Stimulated activated CD8-positive, alpha-beta memory T cell treated with anti-CD3 and anti-CD28 coated beads, Interleukin-12 subunit alpha, Interleukin-12 subunit beta, amount 100 ng/mL, for 4 hours (primary cell): Measurements from ENCODE around the gene AKT1.
"Not testable (repeated sequence)": the region's sequence is repeated elsewhere in the genome, so short reads cannot be mapped to it uniquely, and the experiment has no call there.

ENCODE experiments used
- DNase-seq: peaks from one replicate; pipeline ENCODE4 v3.0.0-alpha.2; 2020; ENCODE audit warnings: low read depth

Gene AKT1

DNA sequence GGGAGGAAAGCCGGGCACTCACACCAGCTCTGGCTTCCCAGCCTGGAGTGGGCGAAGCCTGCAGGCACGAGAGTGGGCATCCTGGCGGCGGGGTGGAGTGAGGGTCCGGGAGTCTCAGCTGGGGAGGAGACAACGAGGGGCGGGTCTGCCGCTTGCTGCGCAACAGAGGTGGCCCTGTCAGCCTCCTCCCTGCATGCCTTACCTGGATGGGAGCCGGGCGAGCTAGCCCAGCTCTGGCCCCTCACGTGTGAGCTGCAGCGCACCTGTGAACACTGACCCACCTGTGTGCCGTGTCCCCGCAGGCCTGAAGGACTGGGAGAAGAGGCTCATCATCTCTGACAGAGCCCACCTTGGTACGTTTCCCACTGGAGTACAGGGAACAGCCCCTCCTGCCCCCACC lies 56.5 kb downstream of the AKT1 start:
- no peak for DNase-seq

DNA sequence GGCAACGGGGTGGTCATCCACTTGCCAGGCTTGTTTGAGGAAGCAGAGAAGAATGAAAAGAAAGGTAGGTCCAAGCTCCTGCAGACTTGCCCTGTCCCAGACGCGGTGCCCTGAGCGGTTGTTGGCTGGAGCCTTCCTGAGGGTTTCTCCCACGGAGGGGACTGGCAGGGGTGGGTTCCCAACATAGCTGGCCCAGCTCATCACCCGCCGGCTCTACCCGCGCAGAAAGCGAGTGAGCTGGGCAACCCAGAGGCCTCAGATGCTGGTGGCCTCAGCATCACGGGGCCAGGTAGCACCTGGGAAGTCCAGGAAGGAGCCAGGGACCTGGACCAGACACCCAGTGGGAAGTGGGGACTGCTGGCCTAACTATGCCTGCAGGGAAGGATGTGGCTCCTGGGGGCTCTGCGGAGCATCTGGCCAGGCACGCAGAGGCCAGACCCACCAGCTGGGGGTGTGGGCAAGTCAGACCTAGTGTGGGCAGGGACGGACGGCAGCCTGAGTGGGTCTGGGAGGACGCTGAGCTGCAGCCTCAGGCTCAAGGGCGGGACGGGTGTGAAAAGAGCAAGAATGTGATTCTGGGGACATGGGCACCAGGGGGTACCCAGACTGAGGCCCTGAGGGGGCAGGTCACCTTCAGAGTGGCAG lies 57.1 kb downstream of the AKT1 start:
- no peak for DNase-seq

DNA sequence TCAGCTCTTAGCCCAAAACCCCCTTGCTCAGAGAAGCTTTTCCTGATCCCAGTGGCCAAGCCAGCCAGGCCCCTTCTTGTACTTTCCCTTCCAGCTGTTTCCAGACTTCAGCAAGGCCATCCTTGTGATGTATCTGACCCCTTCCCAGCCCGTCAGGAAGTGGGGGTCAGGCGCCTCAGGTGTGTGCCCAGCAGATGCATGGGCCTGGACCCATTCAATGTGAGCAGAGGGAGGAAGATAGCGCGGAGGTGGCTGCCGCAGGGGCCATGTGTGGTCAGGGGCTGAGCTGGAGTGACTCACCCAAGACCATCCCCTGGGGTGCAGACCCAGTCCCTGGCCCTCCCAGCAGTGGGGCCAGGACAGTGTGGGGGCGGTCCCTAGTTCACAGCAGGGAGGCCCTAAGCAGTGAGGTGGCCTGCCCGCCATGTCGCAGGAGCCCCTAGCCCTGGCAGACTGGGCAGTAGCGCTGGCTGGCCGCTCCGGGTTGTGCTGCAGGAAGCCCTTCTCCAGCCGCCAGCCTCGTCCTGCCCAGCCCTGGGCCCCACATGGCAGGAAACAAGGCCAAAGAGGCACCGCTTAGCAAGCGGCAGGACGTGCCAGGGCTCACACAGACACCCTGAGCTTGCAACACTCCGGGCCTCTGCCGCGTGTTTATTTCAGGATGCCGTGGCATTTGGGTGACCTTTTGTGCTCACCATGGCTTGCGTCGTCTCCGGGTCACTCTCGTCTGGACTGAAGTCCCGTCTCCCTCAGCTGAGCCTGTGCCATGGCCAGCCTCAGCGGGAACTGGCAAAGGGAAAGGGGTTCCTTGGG lies 59.5 kb downstream of the AKT1 start:
- no peak for DNase-seq

DNA sequence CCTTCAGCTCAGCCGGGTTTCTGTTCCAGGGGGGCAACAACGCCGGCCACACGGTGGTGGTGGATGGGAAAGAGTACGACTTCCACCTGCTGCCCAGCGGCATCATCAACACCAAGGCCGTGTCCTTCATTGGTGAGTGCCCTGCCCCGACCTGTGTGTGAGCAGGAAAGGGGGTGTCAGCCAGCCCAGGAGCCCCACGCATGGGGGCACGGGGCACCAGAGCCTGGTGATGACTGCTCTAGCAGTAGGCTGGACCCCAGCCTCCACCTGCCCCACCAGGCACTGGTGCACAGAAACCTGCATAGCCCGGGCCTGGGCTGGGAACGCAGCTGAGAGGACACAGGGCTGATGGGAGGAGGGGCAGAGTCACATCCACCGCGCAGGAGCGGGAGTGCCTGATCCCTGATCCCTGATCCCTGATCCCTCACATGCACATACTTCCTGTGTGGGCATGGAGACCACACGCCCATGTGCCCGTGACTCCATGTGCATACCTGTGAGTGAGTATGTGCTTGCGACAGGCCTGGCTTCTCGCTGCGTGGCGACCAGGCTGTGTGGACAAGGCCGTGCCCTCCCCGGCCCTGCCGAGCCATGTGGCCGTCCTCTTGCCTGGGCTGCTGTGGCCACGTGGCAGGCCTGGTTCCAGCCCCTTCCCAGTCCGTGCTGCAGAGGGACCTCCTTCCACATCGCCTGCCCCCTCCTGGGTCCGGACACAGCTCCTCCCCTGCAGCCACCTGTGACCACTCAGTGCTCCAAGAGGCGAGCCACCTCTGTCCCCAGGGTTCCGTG lies 60.4 kb downstream of the AKT1 start:
- DNase-seq: no peak

DNA sequence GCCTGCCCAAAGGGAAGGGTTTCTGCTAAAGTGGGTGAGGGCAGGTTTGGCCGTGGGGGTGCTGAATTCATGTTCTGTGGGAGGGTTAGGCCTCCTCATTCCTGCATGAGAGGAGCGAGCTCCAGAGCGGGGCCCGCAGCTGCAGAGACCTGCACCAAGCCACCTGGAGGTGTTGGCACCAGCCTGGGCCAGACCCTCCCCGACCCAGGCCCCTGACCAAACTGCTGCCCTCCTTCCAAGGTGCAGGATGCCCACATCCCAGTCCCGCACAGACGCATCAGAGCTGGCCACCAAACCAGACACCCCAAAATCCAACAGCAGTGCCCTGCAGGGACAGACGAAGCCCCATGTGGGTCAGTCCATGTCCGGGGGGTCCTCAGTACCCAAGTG lies 61.0 kb downstream of the AKT1 start:
- DNase-seq: no peak

DNA sequence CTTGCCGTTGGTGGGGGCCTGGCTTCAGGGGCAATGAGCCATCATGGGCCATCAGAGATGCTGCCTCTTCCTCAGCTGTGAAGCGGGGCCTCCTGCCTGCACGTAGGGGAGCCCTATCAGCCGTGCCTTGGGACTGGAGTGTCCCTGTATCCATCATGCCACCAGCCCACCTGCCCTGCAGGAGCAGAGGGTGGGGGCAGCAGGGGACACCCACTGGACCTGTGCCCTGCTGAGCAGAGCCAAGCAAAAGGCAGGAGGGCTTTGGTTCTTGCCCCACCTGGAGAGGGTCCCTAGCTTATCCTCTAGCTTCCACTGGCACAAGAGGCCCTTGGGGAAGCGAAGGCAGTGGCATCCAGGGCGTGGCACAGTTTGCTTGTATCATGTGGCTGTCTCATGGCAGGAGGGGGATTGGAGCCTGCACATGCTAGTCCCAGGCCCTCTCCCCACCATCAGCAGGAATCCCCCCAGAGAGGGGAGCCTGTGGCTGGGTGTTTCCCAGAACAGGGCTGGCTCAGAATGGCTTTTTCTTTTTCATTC lies 61.4 kb downstream of the AKT1 start:
- no peak for DNase-seq

DNA sequence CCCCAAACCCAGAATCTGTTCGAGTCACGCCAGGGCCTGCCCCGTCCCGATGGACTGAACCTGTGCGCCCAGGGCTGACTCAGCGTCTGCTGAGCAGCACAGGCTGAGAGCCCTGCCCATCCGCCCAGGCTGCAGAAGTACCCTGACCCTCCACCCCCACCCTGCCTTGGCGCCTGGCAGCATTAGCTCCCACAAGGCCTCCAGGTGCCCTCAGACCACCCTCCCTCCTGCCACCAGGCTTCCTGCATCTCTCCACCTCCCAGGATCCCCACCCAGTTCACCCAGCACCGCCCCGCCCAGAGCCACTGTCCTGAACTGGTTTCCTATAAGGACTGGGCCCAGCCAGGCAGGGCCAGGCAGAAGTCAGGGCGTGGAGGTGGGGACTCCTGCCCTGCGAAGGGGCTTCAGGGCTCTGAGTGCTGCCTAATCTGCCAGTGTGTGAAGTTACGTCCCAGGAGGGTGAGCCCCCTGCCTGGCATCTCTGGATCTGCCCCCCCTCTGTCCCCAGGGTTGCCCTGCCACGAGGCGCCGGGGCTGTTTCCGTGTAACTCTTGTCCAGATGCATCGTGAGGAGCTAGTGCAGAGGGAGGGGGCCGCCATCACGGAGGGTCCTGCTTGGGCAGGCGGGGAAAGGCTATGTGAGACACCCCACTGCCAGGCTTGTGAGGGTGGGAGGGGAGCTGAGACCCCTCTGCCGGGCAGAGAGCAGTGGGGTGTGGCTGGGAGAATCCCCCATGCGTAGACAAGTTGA lies 62.4 kb downstream of the AKT1 start:
- no peak for DNase-seq

DNA sequence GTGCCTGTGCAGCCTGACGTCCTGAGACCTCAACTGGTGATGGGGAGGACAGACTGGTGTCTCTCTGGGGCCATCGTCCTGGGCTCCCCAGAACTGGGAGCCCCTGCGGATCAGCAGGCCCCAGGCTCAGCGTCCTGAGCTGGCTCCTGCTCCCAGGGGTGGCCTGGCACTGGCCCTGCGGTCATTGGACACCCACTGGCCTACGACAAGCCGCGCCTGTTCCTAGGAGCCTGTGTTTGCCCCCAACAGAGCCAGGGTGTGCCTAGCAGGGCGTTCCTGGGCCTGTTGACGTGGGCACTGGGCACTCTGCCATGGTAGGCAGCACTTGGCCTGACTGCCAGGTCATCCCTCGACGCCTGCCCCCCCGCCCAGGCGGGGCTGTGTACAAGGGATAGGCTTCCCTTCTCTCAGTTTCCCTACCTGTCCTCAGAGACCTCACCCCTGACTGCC lies 63.2 kb downstream of the AKT1 start:
- DNase-seq: no peak

DNA sequence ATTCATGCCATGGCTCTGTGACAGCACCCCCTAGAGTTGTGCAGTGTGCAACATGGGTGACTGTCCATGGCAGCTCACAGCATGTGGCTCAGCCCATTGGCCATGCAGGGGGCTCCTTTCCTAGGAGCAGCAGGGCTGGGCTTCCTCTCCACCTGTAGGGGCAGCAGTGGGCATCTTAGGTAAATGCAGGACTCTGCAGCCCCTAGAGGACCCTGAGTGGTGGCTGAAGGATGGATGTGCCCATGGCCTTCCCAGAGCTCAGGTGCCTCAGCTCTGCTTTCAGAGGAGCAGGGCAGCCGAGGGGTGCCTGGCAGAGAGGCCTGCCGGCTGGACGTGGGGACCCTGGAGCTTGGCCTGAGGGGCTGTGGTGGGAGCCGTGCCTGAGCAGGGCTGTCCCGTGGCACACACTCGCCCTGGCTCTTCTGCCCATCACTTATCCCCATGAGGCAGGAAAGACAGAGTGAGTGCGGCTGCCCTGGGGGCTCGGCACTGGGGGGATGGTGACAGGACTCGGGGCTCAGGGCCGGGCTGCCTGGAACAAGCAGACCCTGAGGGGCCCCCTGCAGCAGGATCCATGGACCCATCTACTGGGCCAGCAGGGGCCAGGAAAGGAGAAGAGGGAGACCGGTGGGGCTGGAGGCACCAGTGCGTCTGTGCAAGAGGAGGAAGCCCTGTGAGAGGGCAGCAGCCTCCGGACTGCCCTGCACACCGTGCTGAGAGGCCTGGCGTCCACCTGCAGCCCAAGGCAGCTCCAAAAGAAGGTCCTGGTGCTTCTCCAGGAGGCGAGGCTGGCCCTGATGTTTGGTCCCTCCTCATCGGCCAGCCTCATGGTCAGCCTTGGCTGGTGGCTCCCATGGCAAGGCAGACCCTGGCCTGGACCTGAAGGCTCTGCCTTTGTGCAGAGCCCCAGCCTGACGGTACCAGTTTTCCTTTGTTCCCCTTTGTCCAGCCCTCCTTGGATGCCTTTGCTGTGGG lies 63.9 kb downstream of the AKT1 start:
- DNase-seq: no peak

DNA sequence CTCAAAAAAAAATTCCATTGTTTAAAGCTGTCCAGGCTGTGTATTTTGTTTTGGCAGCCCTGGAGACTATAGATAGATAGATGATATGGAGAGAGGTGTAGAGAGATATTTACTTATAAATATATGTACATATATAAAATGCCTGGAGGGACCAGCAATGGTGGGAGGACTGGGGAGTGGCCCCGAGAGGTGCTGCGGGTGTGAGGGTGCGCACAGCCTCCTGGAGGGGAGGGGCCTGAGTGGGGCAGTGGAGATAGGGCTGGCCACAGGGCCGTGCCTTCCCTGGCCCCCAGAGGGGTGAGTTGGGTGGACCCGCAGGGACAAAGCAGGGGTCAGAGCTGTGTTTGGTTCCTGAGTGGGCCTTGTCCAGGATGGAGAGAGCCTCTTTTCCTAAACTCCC lies 65.1 kb downstream of the AKT1 start:
- no peak for DNase-seq

DNA sequence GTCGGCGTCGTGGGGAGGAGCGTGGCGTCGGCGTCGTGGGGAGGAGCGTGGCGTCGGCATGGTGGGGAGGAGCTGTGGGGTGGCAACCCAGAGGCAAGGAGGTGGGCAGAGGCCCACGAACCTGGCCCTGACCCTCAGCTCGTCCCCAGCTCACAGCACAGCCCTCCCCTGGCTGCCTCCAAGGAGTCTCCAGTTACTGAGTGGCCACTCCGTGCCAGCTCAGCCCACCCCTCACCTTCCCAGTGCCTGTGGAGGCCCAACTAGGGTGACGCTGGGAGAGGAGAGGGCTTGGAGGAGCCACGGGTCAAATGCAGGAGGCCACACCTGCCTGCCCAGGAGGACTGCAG lies 65.7 kb downstream of the AKT1 start:
- no peak for DNase-seq

DNA sequence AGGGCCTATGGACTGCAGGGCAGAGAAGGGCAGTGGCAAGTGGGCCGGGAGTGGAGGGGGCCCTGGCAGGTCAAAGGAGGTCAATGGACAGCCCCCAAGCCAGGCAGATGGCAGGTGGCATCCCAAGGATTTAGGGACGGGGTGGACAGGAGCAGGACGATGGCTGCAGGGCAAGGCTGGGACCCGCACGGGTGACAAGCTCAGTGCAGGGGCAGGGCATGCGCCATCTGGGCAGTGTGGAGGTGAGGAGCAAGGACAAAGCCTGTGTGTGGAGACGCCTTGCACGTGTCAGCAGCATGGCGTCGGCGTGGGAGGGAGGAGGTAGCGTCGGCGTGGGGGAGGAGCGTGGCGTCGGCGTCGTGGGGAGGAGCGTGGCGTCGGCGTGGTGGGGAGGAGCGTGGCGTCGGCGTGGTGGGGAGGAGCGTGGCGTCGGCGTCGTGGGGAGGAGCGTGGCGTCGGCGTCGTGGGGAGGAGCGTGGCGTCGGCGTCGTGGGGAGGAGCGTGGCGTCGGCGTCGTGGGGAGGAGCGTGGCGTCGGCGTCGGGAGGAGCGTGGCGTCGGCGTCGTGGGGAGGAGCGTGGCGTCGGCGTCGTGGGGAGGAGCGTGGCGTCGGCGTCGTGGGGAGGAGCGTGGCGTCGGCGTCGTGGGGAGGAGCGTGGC lies 66.2 kb downstream of the AKT1 start:
- DNase-seq: not testable (repeated sequence)

DNA sequence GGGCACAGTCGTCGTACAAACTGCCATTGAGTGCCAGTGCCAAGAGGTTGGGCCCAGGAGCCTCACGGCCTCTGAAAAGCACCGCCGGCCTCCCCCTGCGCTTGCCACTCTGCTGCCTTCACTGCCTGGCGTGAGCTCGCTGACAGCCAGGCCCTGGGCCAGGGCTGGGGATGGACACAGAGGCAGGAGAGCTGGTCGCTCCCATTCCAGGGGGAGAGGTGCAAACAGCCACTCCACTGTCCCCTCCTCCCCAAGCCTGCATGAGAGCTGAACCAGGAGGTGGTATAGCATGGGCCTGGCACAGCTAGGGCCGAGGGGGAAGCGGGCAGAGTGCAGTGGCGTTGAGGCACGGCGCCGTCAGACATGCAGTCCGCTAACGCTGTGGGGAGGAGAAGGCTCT lies 66.9 kb downstream of the AKT1 start:
- no peak for DNase-seq

DNA sequence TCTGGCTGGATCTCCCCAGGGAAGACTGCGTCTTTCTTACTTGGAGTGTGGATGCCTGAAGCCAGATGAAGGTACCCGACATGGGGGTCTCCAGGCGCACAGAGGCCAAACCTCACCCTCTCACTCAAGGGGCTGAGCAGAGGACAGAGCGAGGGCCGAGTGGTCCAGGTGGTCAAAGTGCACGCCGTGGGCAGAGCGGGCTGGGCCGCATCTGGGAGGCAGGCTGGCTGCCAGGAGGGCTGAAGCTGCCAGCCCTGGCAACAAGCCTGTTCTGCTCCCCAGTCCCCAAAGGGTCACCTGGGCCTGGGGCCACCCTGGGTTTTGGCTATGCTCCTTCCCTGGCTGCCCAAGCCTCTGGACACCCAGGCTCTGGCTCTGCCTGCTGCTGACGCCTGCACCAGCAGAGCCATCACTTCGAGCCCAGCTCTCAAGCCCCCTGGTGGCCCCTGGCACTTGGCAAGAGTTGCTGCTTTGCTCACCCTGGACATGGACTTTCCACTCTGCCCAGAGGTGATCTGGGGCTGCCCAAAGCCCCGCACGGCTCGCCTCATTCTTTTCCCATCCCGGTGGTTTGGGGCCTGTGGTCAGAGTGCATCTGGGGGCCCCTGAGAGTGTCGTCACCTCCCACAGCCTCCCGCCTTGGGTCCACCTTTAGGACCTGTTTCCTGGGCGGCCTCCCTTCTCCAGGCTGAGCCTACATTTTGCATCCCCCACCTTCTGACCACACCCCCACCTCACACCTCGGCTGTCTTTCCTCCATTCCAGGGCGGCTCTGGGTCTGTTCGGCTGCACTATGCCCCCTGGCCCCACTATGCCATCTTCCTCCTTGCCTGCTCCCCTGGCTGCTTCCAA lies 68.7 kb downstream of the AKT1 start:
- no peak for DNase-seq

DNA sequence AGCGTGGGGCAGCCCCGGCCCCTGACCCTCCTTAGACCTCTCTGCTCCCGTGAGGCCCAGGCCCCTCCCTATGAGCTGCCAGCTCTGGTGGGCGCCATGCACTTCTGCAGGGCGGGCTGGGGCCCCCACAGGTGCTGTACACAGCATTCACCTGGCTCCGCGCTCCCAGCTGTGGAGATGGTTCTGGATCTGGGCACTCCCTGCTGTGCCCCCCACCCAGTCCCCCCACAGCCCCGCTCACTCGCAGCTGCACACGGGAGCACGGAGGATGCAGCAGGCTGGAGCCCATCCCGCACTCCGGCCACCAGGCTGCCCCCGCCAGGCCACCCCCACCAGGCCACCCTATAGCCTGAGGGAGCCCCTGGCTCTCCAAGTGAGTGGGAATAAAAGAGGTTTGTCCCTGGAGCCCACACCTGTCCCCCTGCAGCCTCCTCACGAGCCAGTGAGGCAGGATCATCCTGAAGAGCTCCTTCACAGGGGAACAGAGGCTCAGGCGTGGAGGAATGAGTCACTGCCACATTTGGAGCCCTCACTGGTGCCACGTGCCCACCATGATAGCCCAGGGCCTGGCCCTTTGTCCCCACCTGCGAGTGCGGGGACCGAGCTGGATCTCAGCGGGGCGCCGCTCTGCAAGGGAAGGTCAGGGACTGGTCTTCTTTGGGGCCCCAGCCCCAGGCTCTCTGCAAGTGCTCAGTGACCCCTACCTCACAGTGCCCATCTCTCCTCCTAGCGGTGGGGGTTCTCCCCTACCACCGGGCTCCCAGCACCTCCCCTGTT lies 69.6 kb downstream of the AKT1 start:
- no peak for DNase-seq

DNA sequence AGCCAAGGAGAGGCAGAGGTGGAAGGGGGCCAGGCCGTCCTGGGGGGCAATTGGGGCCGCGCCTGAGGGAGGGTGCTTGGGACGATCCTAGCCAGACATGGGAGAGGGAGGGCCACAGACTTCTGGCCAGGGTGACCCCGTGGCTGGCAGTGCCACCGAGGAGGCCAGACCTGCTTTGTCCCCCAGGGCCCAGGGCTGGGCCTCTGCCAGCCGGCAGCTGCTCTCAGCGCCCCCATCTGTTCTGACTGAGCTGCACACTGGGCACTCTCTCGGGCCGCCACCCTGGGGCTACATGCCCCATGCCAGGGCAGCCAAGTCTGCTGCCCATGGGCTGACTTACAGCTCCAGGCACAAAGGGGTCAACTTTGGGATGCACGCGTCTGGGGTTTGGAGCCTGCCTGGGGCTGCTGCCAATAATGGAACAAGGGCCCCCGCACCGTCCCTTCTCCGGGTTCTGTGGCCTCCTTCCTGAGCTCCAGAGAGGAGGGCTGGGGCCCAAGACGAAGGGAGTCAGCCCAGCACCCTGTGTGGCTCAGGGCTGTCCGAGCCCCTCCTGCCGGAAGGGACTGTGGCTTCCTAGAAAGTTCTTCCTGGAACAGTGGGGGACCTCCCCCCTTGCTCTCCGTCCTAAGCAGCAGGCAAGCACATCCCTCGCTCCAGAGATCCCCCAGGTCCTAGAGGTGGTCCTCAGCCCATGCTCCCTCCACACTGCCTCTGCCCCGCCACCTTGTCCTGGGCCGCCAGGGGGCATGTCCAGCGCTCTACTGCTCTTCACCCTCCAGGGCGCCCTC lies 70.4 kb downstream of the AKT1 start:
- DNase-seq: no peak

DNA sequence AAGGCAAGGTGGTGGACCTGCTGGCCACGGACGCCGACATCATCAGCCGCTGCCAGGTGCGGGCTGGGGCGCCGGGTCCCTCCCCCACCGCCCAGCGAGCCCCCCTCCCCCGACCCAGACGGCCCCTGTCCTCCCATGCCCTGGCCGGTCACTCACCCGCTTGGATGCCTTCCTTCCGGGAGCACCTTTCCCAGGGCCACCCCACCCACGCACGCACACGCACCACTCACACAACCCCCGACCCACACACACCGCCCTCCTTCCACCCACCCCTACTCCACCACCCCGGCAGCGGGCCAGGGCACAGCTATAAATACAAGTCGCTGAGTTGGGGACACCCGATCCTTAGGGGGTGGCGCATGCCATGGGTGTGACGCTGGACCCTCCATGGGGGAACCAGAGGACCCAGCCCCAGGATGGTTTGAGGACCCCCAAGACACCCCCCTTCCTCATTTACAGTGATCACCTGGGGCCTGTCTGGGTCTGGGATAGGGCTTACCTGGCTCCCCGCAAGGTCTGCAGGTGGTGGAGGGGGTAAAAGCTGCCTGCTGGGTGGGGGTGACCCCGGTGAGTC lies 71.1 kb downstream of the AKT1 start:
- DNase-seq: no peak
